AG20443 (cell line): ENCODE measurements around the gene PTPRE.

Source experiments
- DNase-seq: peaks from one replicate; pipeline ENCODE4 v3.0.0; 2012; ENCODE audit warnings: low spot score, mixed read lengths

The PTPRE gene

GRCh38 chr10:128046953-128047290, 140.0 kb downstream of the PTPRE start:
- no peak for DNase-seq

GRCh38 chr10:128047351-128047750, 140.4 kb downstream of the PTPRE start:
- peak; percentile 30 for DNase-seq

- no peak for DNase-seq
These were observed 141.3 kb downstream of the PTPRE start for GRCh38 chr10:128047991-128048818.

GRCh38 chr10:128048819-128049210, 141.9 kb downstream of the PTPRE start:
- no peak for DNase-seq

GRCh38 chr10:128049226-128050120, 142.6 kb downstream of the PTPRE start:
- DNase-seq = no peak

GRCh38 chr10:128050121-128050516, 143.2 kb downstream of the PTPRE start:
- DNase-seq = no peak

GRCh38 chr10:128050936-128051335, 144.0 kb downstream of the PTPRE start:
- DNase-seq = no peak

GRCh38 chr10:128051548-128051947, 144.6 kb downstream of the PTPRE start:
- no peak for DNase-seq

GRCh38 chr10:128052696-128053095, 145.8 kb downstream of the PTPRE start:
- DNase-seq = no peak

GRCh38 chr10:128053356-128053755, 146.5 kb downstream of the PTPRE start:
- no peak for DNase-seq

GRCh38 chr10:128054163-128054970, 147.5 kb downstream of the PTPRE start:
- DNase-seq = no peak

GRCh38 chr10:128055061-128055868, 148.4 kb downstream of the PTPRE start:
- no peak for DNase-seq

GRCh38 chr10:128056303-128057050, 149.6 kb downstream of the PTPRE start:
- DNase-seq = no peak

- DNase-seq = no peak
These were observed 151.3 kb downstream of the PTPRE start for GRCh38 chr10:128058106-128058749.

GRCh38 chr10:128058750-128059134, 151.8 kb downstream of the PTPRE start:
- DNase-seq = no peak

- DNase-seq = no peak
These were observed 152.5 kb downstream of the PTPRE start for GRCh38 chr10:128059266-128059981.

- DNase-seq = no peak
These were observed 153.0 kb downstream of the PTPRE start for GRCh38 chr10:128059982-128060293.

- no peak for DNase-seq
These were observed 153.7 kb downstream of the PTPRE start for GRCh38 chr10:128060341-128061250.
